WTC11 (cell line): ENCODE results near the gene AGTRAP. TPM values are rescaled to one million over a fixed set of nuclear protein-coding genes. Genes with fewer than 3 reads are reported as not detected.
A peak's percentile ranks its signal among the peaks of the same experiment; 100 is the strongest.

Source experiments
- ATAC-seq: fragments of 200-7000 bp; cut with Tn5 transposase; 2 replicates; pipeline ENCODE4 v1.10.0; 2021; ENCODE audit warnings: mild to moderate bottlenecking, moderate library complexity
- CTCF ChIA-PET: fragments of 300-600 bp; sonication (Branson Sonifier 250); formaldehyde crosslinking; loops from one replicate; lab custom pipeline; 2021; ENCODE audit warnings: antibody characterized with exemption; lab: Charles Lee
- POLR2A ChIA-PET: fragments of 350-600 bp; sonication (Branson Sonifier 250); formaldehyde crosslinking; loops from one replicate; lab custom pipeline; 2021; ENCODE audit warnings: antibody characterized with exemption; lab: Charles Lee
- DNase-seq: peaks from one replicate; pipeline ENCODE4 v3.0.0; 2021; ENCODE audit warnings: low spot score
- H3K27ac Mint-ChIP-seq: 2 replicates; pipeline ENCODE4 v1.8.0; 2021; ENCODE audit warnings: mixed read lengths
- H3K27me3 Mint-ChIP-seq: 2 replicates; pipeline ENCODE4 v1.8.0; 2021; ENCODE audit warnings: low read depth, mild to moderate bottlenecking, moderate library complexity, mixed read lengths
- H3K36me3 Mint-ChIP-seq: 2 replicates; pipeline ENCODE4 v1.8.0; 2021; ENCODE audit warnings: mixed read lengths
- H3K4me1 Mint-ChIP-seq: 2 replicates; pipeline ENCODE4 v1.8.0; 2022; ENCODE audit warnings: mixed read lengths
- H3K4me3 Mint-ChIP-seq: 2 replicates; pipeline ENCODE4 v1.8.0; 2021; ENCODE audit warnings: mild to moderate bottlenecking, moderate library complexity, mixed read lengths
- H3K9me3 Mint-ChIP-seq: 2 replicates; pipeline ENCODE4 v1.8.0; 2021; ENCODE audit warnings: mixed read lengths
- ATF1 ChIP-seq: sonication (generic); formaldehyde crosslinking; IDR thresholded peaks from 2 replicates; pipeline ENCODE4 v1.8.1; 2023; ENCODE audit warnings: mild to moderate bottlenecking, moderate library complexity, missing genetic modification reagents
- ATF2 ChIP-seq: sonication (generic); formaldehyde crosslinking; IDR thresholded peaks from 2 replicates; pipeline ENCODE4 v1.8.1; 2022; ENCODE audit warnings: low read depth, missing genetic modification reagents, borderline replicate concordance
- CBFB ChIP-seq: sonication (generic); formaldehyde crosslinking; IDR thresholded peaks from 2 replicates; pipeline ENCODE4 v1.8.1; 2022; ENCODE audit warnings: mild to moderate bottlenecking, low read depth, missing genetic modification reagents
- CREM ChIP-seq: sonication (generic); formaldehyde crosslinking; IDR thresholded peaks from 2 replicates; pipeline ENCODE4 v1.8.1; 2022; ENCODE audit warnings: mild to moderate bottlenecking, missing genetic modification reagents, moderate library complexity
- ELF4 ChIP-seq: sonication (generic); formaldehyde crosslinking; IDR thresholded peaks from 2 replicates; pipeline ENCODE4 v1.8.1; 2022; ENCODE audit warnings: low read depth, mild to moderate bottlenecking, moderate library complexity, missing genetic modification reagents
- HMGA2 ChIP-seq: fragments of 250-450 bp; sonication (Bioruptor Pico); IDR thresholded peaks from 2 replicates; pipeline ENCODE4 v1.4.0; 2021; ENCODE audit warnings: mild to moderate bottlenecking, moderate library complexity
- NFYB ChIP-seq: sonication (generic); formaldehyde crosslinking; conservative IDR thresholded peaks from 2 replicates; pipeline ENCODE4 v1.8.0; 2022; ENCODE audit warnings: low read depth, missing genetic modification reagents
- NR2C2 ChIP-seq: sonication (generic); formaldehyde crosslinking; IDR thresholded peaks from 2 replicates; pipeline ENCODE4 v1.8.0; 2022; ENCODE audit warnings: mild to moderate bottlenecking, missing genetic modification reagents
- SMAD3 ChIP-seq: sonication (generic); formaldehyde crosslinking; IDR thresholded peaks from 2 replicates; pipeline ENCODE4 v1.8.0; 2022; ENCODE audit warnings: missing genetic modification reagents, mild to moderate bottlenecking, borderline replicate concordance
- ZMAT4 ChIP-seq: fragments of 250-450 bp; sonication (Bioruptor Pico); IDR thresholded peaks from 2 replicates; pipeline ENCODE4 v1.9.0; 2021; ENCODE audit warnings: mild to moderate bottlenecking
- ZNF396 ChIP-seq: fragments of 250-450 bp; sonication (Bioruptor Pico); IDR thresholded peaks from 2 replicates; pipeline ENCODE4 v1.8.0; 2021; ENCODE audit warnings: mild to moderate bottlenecking, moderate library complexity, borderline replicate concordance
- ZNF512 ChIP-seq: sonication (generic); formaldehyde crosslinking; IDR thresholded peaks from 2 replicates; pipeline ENCODE4 v1.8.1; 2022; ENCODE audit warnings: missing genetic modification reagents, borderline replicate concordance
- ZNF532 ChIP-seq: fragments of 250-450 bp; sonication (Bioruptor Pico); IDR thresholded peaks from 2 replicates; pipeline ENCODE4 v1.9.0; 2021; ENCODE audit warnings: mild to moderate bottlenecking, borderline replicate concordance
- ZNF671 ChIP-seq: fragments of 250-450 bp; sonication (Bioruptor Pico); IDR thresholded peaks from 2 replicates; pipeline ENCODE4 v1.8.0; 2021; ENCODE audit warnings: mild to moderate bottlenecking
- total RNA-seq: library from RNA; stranded (reverse); gene quantifications from 3 replicates; pipeline ENCODE4 v1.2.3, GENCODE V29; 2021

The AGTRAP gene
- total RNA-seq, 1 experiment from 2014 or later, result 81.6 TPM

- TF ChIP-seq CREM (CRISPR knock-in tag), result no peak
- TF ChIP-seq ATF1 (CRISPR knock-in tag), result no peak
- TF ChIP-seq ZNF512 (CRISPR knock-in tag), result no peak
Observed at GRCh38 chr1:11788549-11789053, 52.7 kb downstream of the AGTRAP start (continued).

- Mint-ChIP-seq H3K4me1 (peaks cover 32% of the 10 kb centered on the region), H3K36me3 (peaks cover 22% of the 10 kb centered on the region), H3K4me3 (no peak overlapping the region), H3K27ac (peak overlapping the region; percentile 85), H3K9me3 (no peaks in the 10 kb centered on the region), H3K27me3 (no peaks in the 10 kb centered on the region)
- POLR2A ChIA-PET, result interaction anchor here (0.6 to 1.6 kb wide), 4 partner anchors 12 to 230 kb away, joined by 3 to 5 read pairs (median 4); partner anchors contain the start of gene MIIP
- TF ChIP-seq NR2C2 (CRISPR knock-in tag) (no peak), SMAD3 (CRISPR knock-in tag) (no peak), ATF2 (CRISPR knock-in tag) (no peak)
- no peak for ATAC-seq
- no peak for DNase-seq
- CTCF ChIA-PET, result interaction anchor here (1.0 kb wide), 1 partner anchor 14 kb away, joined by 3 read pairs; no protein-coding TSS in a partner anchor
Observed at GRCh38 chr1:11789126-11790067, 53.5 kb downstream of the AGTRAP start.

- peaks cover 31% of the 10 kb centered on the region for H3K36me3 Mint-ChIP-seq
- no peak for DNase-seq
- H3K4me1 Mint-ChIP-seq, result peaks cover 31% of the 10 kb centered on the region
- ChIA-PET CTCF (no interaction called here), POLR2A (no interaction called here)
- no peaks in the 10 kb centered on the region for H3K27me3 Mint-ChIP-seq
- H3K9me3 Mint-ChIP-seq, result no peaks in the 10 kb centered on the region
- no peak for ATAC-seq
- peak overlapping the region; percentile 26 for H3K27ac Mint-ChIP-seq
- TF ChIP-seq ZMAT4 (no peak), NFYB (CRISPR knock-in tag) (no peak), CBFB (CRISPR knock-in tag) (no peak), HMGA2 (CRISPR knock-in tag) (no peak), ZNF532 (CRISPR knock-in tag) (no peak), ZNF396 (CRISPR knock-in tag) (no peak), ZNF671 (CRISPR knock-in tag) (no peak), ELF4 (no peak)
- no peak overlapping the region for H3K4me3 Mint-ChIP-seq
Observed at GRCh38 chr1:11790101-11790879, 54.4 kb downstream of the AGTRAP start.
